ENCODE measurements around the gene ATP1A2.
"Not testable (repeated sequence)": the region's sequence is repeated elsewhere in the genome, so short reads cannot be mapped to it uniquely, and the experiment has no call there.

ATP1A2 gene

GRCh38 chr1:160117300-160117699 is 1.7 kb downstream of the ATP1A2 start:
- H3K4me1 ChIP-seq (ENCODE audit: insufficient read depth, low read length): peaks cover 45% of the 10 kb centered on the region
- H3K9me3 ChIP-seq (ENCODE audit: control insufficient read depth, insufficient read depth, low read length): no peaks in the 10 kb centered on the region
- no peaks in the 10 kb centered on the region; the same call in 1 of the 2 replicates for H3K36me3 ChIP-seq (ENCODE audit: insufficient read depth, low read length)
- H3K9ac ChIP-seq (ENCODE audit: low read depth, low read length): no peak overlapping the region

- H3K4me1 ChIP-seq (ENCODE audit: insufficient read depth, low read length): peaks cover 45% of the 10 kb centered on the region
- H3K36me3 ChIP-seq (ENCODE audit: insufficient read depth, low read length): no peaks in the 10 kb centered on the region; the same call in 1 of the 2 replicates
- no peak overlapping the region; the same call in 1 of the 2 replicates for H3K9ac ChIP-seq (ENCODE audit: low read depth, low read length)
- no peaks in the 10 kb centered on the region for H3K9me3 ChIP-seq (ENCODE audit: control insufficient read depth, insufficient read depth, low read length)
Measured at GRCh38 chr1:160117709-160118183, 2.2 kb downstream of the ATP1A2 start.

DNA sequence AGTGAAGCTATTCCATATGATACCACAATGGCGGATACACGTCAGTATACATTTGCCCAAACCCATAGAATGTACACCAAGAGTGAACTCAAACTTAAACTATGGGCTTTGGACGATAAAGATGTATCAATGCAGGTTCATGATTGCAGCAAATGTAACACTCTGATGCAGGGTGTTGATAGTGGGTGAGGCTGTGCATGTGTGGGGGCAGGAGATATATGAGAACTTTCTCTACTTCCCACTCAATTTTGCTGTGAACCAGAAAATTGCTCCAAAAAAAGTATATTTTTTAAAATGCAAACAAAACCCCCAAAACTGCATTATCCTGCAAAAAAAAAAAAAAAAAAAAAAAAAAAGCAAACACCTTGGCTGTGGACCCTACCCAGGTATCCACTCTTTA is 3.4 kb downstream of the ATP1A2 start:
- no peak overlapping the region for H3K9ac ChIP-seq (ENCODE audit: low read depth, low read length)
- H3K36me3 ChIP-seq (ENCODE audit: insufficient read depth, low read length): no peaks in the 10 kb centered on the region; the same call in 1 of the 2 replicates
- H3K9me3 ChIP-seq (ENCODE audit: control insufficient read depth, insufficient read depth, low read length): no peaks in the 10 kb centered on the region
- peaks cover 36% of the 10 kb centered on the region for H3K4me1 ChIP-seq (ENCODE audit: insufficient read depth, low read length)

DNA sequence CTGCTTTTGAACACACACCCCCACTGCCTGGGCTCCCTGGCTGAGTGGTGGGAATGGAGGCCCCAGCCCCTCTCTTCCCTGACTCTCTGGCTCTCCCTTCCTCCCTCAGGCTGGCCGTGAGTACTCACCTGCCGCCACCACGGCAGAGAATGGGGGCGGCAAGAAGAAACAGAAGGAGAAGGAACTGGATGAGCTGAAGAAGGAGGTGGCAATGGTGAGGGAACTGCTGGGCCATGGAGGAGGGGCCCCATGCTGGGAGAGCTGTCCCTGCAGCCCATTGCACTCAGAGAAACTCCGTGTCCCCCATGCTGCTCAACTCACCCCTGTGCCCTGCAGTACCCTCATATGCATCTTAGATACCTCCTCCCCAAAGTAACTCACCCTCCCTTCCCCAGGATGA is 5.2 kb downstream of the ATP1A2 start:
- Histone ChIP-seq H3K36me3 (ENCODE audit: insufficient read depth, low read length) (peaks cover 3% of the 10 kb centered on the region; the same call in 1 of the 2 replicates), H3K9me3 (ENCODE audit: control insufficient read depth, insufficient read depth, low read length) (no peaks in the 10 kb centered on the region), H3K9ac (ENCODE audit: low read depth, low read length) (no peak overlapping the region), H3K4me1 (ENCODE audit: insufficient read depth, low read length) (peaks cover 29% of the 10 kb centered on the region)

- Histone ChIP-seq H3K9ac (ENCODE audit: low read depth, low read length) (no peak overlapping the region), H3K4me1 (ENCODE audit: insufficient read depth, low read length) (peaks cover 29% of the 10 kb centered on the region), H3K9me3 (ENCODE audit: control insufficient read depth, insufficient read depth, low read length) (no peaks in the 10 kb centered on the region), H3K36me3 (ENCODE audit: insufficient read depth, low read length) (peaks cover 3% of the 10 kb centered on the region; the same call in 1 of the 2 replicates)
Measured at GRCh38 chr1:160121388-160121787, 5.8 kb downstream of the ATP1A2 start.

DNA sequence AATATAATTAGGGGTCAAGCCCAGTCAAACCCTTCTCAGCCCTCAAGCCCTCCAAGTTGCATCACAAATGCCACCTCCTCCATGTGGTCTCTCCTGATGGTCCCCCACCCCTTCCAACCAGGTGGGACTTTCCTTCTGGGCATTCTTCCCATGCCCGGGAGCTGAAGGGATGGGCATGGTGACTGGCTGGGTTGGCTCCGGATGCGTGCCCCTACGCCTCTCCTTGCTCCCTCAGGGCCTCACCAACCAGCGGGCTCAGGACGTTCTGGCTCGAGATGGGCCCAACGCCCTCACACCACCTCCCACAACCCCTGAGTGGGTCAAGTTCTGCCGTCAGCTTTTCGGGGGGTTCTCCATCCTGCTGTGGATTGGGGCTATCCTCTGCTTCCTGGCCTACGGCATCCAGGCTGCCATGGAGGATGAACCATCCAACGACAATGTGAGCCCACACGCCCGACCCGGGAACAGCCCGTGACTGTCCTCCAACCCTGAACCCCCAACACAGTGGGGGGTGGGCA is 7.5 kb downstream of the ATP1A2 start:
- no peaks in the 10 kb centered on the region for H3K9me3 ChIP-seq (ENCODE audit: control insufficient read depth, insufficient read depth, low read length)
- peaks cover 3% of the 10 kb centered on the region; the same call in 1 of the 2 replicates for H3K36me3 ChIP-seq (ENCODE audit: insufficient read depth, low read length)
- no peak overlapping the region for H3K9ac ChIP-seq (ENCODE audit: low read depth, low read length)
- H3K4me1 ChIP-seq (ENCODE audit: insufficient read depth, low read length): peaks cover 15% of the 10 kb centered on the region

- no peaks in the 10 kb centered on the region for H3K9me3 ChIP-seq (ENCODE audit: control insufficient read depth, insufficient read depth, low read length)
- no peak overlapping the region for H3K9ac ChIP-seq (ENCODE audit: low read depth, low read length)
- H3K4me1 ChIP-seq (ENCODE audit: insufficient read depth, low read length): peaks cover 9% of the 10 kb centered on the region
- H3K36me3 ChIP-seq (ENCODE audit: insufficient read depth, low read length): peaks cover 3% of the 10 kb centered on the region; the same call in 1 of the 2 replicates
Measured at GRCh38 chr1:160123726-160124125, 8.2 kb downstream of the ATP1A2 start.

DNA sequence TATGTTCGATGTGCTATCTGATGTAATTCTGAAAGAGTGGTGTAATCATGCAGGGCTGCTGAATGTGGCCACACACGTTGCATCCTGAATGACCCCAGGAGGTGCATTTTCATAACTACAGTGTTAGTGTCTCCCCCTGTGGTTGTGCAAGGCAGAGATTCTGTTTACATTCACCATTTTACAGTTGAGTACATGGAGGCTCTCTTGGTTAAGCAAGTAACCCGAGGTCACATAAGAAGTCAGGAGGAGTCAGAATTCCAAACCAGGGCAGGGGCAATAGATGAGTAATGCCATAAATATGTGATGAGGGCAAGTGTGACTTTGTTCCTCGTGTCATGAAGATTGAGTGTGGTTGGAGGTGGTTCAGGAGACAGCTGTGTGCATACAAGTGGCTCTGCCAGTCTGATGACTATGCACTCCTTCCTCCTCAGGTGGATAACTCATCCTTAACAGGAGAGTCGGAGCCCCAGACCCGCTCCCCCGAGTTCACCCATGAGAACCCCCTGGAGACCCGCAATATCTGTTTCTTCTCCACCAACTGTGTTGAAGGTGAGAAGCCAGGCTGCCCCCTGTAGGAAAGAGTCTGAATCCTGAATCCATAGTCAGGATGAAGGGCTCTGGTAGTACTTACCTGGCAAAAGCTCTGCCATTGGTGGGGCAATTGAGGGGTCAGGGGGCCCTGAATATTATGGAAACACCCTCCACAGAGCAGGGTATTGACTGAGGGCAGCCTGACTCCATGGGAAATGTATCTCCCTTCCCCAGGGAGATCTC is 9.3 kb downstream of the ATP1A2 start:
- no peak overlapping the region for H3K9ac ChIP-seq (ENCODE audit: low read depth, low read length)
- H3K4me1 ChIP-seq (ENCODE audit: insufficient read depth, low read length): peaks cover 8% of the 10 kb centered on the region
- peaks cover 3% of the 10 kb centered on the region; the same call in 1 of the 2 replicates for H3K36me3 ChIP-seq (ENCODE audit: insufficient read depth, low read length)
- H3K9me3 ChIP-seq (ENCODE audit: control insufficient read depth, insufficient read depth, low read length): no peaks in the 10 kb centered on the region

GRCh38 chr1:160125746-160126145 is 10.2 kb downstream of the ATP1A2 start:
- Histone ChIP-seq H3K36me3 (ENCODE audit: insufficient read depth, low read length) (peaks cover 3% of the 10 kb centered on the region; the same call in 1 of the 2 replicates), H3K9ac (ENCODE audit: low read depth, low read length) (no peak overlapping the region), H3K4me1 (ENCODE audit: insufficient read depth, low read length) (peaks cover 8% of the 10 kb centered on the region), H3K9me3 (ENCODE audit: control insufficient read depth, insufficient read depth, low read length) (no peaks in the 10 kb centered on the region)

- H3K4me1 ChIP-seq (ENCODE audit: insufficient read depth, low read length); H3K36me3 ChIP-seq (ENCODE audit: insufficient read depth, low read length): not testable (repeated sequence)
Measured at GRCh38 chr1:160126342-160126741, 10.8 kb downstream of the ATP1A2 start.

GRCh38 chr1:160127381-160127780 is 11.8 kb downstream of the ATP1A2 start:
- Histone ChIP-seq H3K9ac (ENCODE audit: low read depth, low read length) (no peak overlapping the region), H3K9me3 (ENCODE audit: control insufficient read depth, insufficient read depth, low read length) (no peaks in the 10 kb centered on the region), H3K4me1 (ENCODE audit: insufficient read depth, low read length) (peaks cover 8% of the 10 kb centered on the region), H3K36me3 (ENCODE audit: insufficient read depth, low read length) (peaks cover 3% of the 10 kb centered on the region; the same call in 1 of the 2 replicates)

More at GRCh38 chr1:160126342-160126741, 10.8 kb downstream of the ATP1A2 start:
- H3K9me3 ChIP-seq (ENCODE audit: control insufficient read depth, insufficient read depth, low read length); H3K9ac ChIP-seq (ENCODE audit: low read depth, low read length): not testable (repeated sequence)

DNA sequence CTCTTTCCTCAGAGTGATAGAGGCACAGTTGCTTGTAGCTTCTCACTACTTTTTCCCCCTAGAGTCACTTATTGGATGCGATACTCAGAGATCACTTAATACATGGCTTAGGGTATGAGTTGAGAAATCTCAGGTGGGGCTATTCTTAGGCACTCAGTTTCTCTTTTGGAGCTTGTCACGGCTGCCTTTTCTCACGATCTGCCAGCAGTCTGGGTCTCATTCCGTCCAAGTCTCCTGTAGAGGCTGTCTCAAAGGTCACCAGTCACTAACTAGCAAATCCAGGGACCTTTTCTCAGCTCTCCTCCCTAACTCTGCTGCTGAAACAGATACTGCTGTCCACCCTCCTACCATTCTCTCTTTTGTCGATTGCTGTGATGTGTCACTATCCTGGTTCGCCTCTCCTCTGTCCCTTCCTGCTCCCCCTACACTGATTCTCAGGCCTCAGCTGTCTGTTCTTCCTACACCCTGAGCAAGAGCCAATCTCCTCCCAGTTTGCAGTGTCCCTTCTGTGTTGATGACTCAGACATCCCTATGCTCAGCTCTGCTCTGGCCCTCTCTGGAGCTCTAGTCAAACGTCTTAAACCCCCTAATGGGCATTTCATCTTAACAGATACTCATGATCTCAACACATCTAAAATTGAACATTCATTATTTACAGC is 12.4 kb downstream of the ATP1A2 start:
- Histone ChIP-seq H3K36me3 (ENCODE audit: insufficient read depth, low read length) (peaks cover 3% of the 10 kb centered on the region; the same call in 1 of the 2 replicates), H3K9ac (ENCODE audit: low read depth, low read length) (no peak overlapping the region), H3K9me3 (ENCODE audit: control insufficient read depth, insufficient read depth, low read length) (no peaks in the 10 kb centered on the region), H3K4me1 (ENCODE audit: insufficient read depth, low read length) (peaks cover 8% of the 10 kb centered on the region)

- Histone ChIP-seq H3K36me3 (ENCODE audit: insufficient read depth, low read length) (peaks cover 3% of the 10 kb centered on the region; the same call in 1 of the 2 replicates), H3K4me1 (ENCODE audit: insufficient read depth, low read length) (peaks cover 8% of the 10 kb centered on the region), H3K9ac (ENCODE audit: low read depth, low read length) (no peak overlapping the region)
Measured at GRCh38 chr1:160128636-160129035, 13.1 kb downstream of the ATP1A2 start.

GRCh38 chr1:160129046-160129445 is 13.5 kb downstream of the ATP1A2 start:
- H3K36me3 ChIP-seq (ENCODE audit: insufficient read depth, low read length): peaks cover 3% of the 10 kb centered on the region; the same call in 1 of the 2 replicates
- H3K4me1 ChIP-seq (ENCODE audit: insufficient read depth, low read length): peaks cover 8% of the 10 kb centered on the region
- H3K9ac ChIP-seq (ENCODE audit: low read depth, low read length): no peak overlapping the region
- H3K9me3 ChIP-seq (ENCODE audit: control insufficient read depth, insufficient read depth, low read length): no peaks in the 10 kb centered on the region

More at GRCh38 chr1:160128636-160129035, 13.1 kb downstream of the ATP1A2 start:
- no peaks in the 10 kb centered on the region for H3K9me3 ChIP-seq (ENCODE audit: control insufficient read depth, insufficient read depth, low read length)
